ENCODE measurements around the gene PARVB. TPM values are rescaled to one million over a fixed set of nuclear protein-coding genes. Genes with fewer than 3 reads are reported as not detected.

PARVB gene
- total RNA-seq, 2 donors from 2014 or later: 43.8 to 86.5 TPM

- Histone ChIP-seq H3K36me3 (peaks cover 52% of the 10 kb centered on the region), H3K4me1 (no peaks in the 10 kb centered on the region), H3K9me3 (no peaks in the 10 kb centered on the region), H3K27ac (no peak overlapping the region), H3K27me3 (no peaks in the 10 kb centered on the region), H3K4me3 (no peak overlapping the region)
- DNase-seq (ENCODE audit: low spot score): no peak
- no peak for TF ChIP-seq CTCF (IDR thresholded peaks at IDR 0.05)
These were observed 74.9 kb downstream of the PARVB start for GRCh38 chr22:44098966-44099530.

- TF ChIP-seq CTCF (IDR thresholded peaks at IDR 0.05): no peak
- Histone ChIP-seq H3K27me3 (no peaks in the 10 kb centered on the region), H3K36me3 (peaks cover 52% of the 10 kb centered on the region), H3K4me3 (no peak overlapping the region), H3K4me1 (no peaks in the 10 kb centered on the region), H3K9me3 (no peaks in the 10 kb centered on the region), H3K27ac (no peak overlapping the region)
- no peak for DNase-seq (ENCODE audit: low spot score)
These were observed 75.6 kb downstream of the PARVB start for GRCh38 chr22:44099696-44100095.

- Histone ChIP-seq H3K4me3 (no peak overlapping the region), H3K9me3 (no peaks in the 10 kb centered on the region), H3K27me3 (no peaks in the 10 kb centered on the region), H3K27ac (no peak overlapping the region), H3K36me3 (peaks cover 50% of the 10 kb centered on the region), H3K4me1 (no peaks in the 10 kb centered on the region)
- DNase-seq (ENCODE audit: low spot score): no peak
- TF ChIP-seq CTCF (IDR thresholded peaks at IDR 0.05): no peak
These were observed 76.3 kb downstream of the PARVB start for GRCh38 chr22:44100411-44100810.

- no peak for DNase-seq (ENCODE audit: low spot score)
- Histone ChIP-seq H3K36me3 (peaks cover 35% of the 10 kb centered on the region), H3K27ac (no peak overlapping the region), H3K4me1 (no peaks in the 10 kb centered on the region), H3K27me3 (no peaks in the 10 kb centered on the region), H3K9me3 (no peaks in the 10 kb centered on the region), H3K4me3 (no peak overlapping the region)
- no peak for TF ChIP-seq CTCF (IDR thresholded peaks at IDR 0.05)
These were observed 78.0 kb downstream of the PARVB start for GRCh38 chr22:44102121-44102520.

- Histone ChIP-seq H3K9me3 (no peaks in the 10 kb centered on the region), H3K36me3 (peaks cover 35% of the 10 kb centered on the region)
These were observed 78.8 kb downstream of the PARVB start for GRCh38 chr22:44102856-44103255.

More at GRCh38 chr22:44102856-44103255, 78.8 kb downstream of the PARVB start:
- DNase-seq (ENCODE audit: low spot score): no peak
- no peak overlapping the region for H3K4me3 ChIP-seq
- TF ChIP-seq CTCF (IDR thresholded peaks at IDR 0.05): no peak
- H3K4me1 ChIP-seq: peaks cover 0 to under 1% of the 10 kb centered on the region in 2 donors
- no peaks in the 10 kb centered on the region for H3K27me3 ChIP-seq
- no peak overlapping the region for H3K27ac ChIP-seq

Measured in right atrium auricular region (tissue), 2 donors.